Neural cell (in vitro differentiated cells): ENCODE data around the gene STEAP1.
"Not testable (repeated sequence)": the region's sequence is repeated elsewhere in the genome, so short reads cannot be mapped to it uniquely, and the experiment has no call there.

ENCODE experiments used
- CTCF ChIP-seq: fragments of 450-650 bp; IDR thresholded peaks from 2 replicates; pipeline ENCODE4 v1.5.1; 2014; ENCODE audit warnings: antibody characterized with exemption, mild to moderate bottlenecking, moderate library complexity; ENCODE audit not compliant: poor library complexity, severe bottlenecking
- EP300 ChIP-seq: fragments of 450-650 bp; conservative IDR thresholded peaks from 2 replicates; pipeline ENCODE4 v1.6.1; 2014; ENCODE audit warnings: antibody characterized with exemption, mild to moderate bottlenecking, moderate library complexity; ENCODE audit not compliant: poor library complexity, severe bottlenecking
- EZH2 ChIP-seq: fragments of 200-600, 300-800 bp; shearing (Covaris generic), sonication (generic); IDR thresholded peaks from 2 replicates; pipeline ENCODE4 v1.6.1; 2014; ENCODE audit warnings: antibody characterized with exemption, low read length, borderline replicate concordance, mild to moderate bottlenecking; ENCODE audit not compliant: insufficient read depth, poor library complexity, severe bottlenecking
- MXI1 ChIP-seq: fragments of 450-650 bp; conservative IDR thresholded peaks from 2 replicates; pipeline ENCODE4 v1.6.1; 2014; ENCODE audit warnings: antibody characterized with exemption, mild to moderate bottlenecking; ENCODE audit not compliant: poor library complexity, severe bottlenecking
- POLR2AphosphoS5 ChIP-seq: IDR thresholded peaks from 2 replicates; pipeline ENCODE4 v1.6.1; 2012
- RAD21 ChIP-seq: fragments of 450-650 bp; conservative IDR thresholded peaks from 2 replicates; pipeline ENCODE4 v1.6.1; 2014; ENCODE audit warnings: antibody characterized with exemption, mild to moderate bottlenecking, moderate library complexity
- REST ChIP-seq: IDR thresholded peaks from 2 replicates; pipeline ENCODE4 v1.6.1; 2012; ENCODE audit warnings: borderline replicate concordance
- SMC3 ChIP-seq: fragments of 450-650 bp; conservative IDR thresholded peaks from 2 replicates; pipeline ENCODE4 v1.6.1; 2014; ENCODE audit warnings: antibody characterized with exemption, mild to moderate bottlenecking, moderate library complexity; ENCODE audit not compliant: poor library complexity
- TAF1 ChIP-seq: IDR thresholded peaks from 2 replicates; pipeline ENCODE4 v1.6.1; 2012; ENCODE audit warnings: low read depth

- TF ChIP-seq EP300, POLR2AphosphoS5, CTCF, EZH2, REST, TAF1, RAD21, MXI1, SMC3: not testable (repeated sequence)
Measured at GRCh38 chr7:90157331-90157730, 3.1 kb downstream of the STEAP1 start.
